MM.1S (cell line): Measurements from ENCODE around the gene TRA2A.
"Not testable (repeated sequence)": the region's sequence is repeated elsewhere in the genome, so short reads cannot be mapped to it uniquely, and the experiment has no call there.

Source experiments
- DNase-seq: peaks from one replicate; pipeline ENCODE4 v3.0.0-alpha.2; 2015
- H2AFZ ChIP-seq: fragments of 300-600 bp; sonication (generic); 2 replicates; pipeline ENCODE4 v1.6.0; 2016; ENCODE audit warnings: antibody characterized with exemption, low read length
- H3F3A ChIP-seq: fragments of 300-600 bp; sonication (generic); 2 replicates; pipeline ENCODE4 v1.6.1; 2016; ENCODE audit warnings: mild to moderate bottlenecking, antibody characterized with exemption, low read length, moderate library complexity, mixed read lengths; ENCODE audit not compliant: insufficient read depth
- H3K27ac ChIP-seq: fragments of 300-600 bp; sonication (generic); 2 replicates; pipeline ENCODE4 v1.5.1; 2016; ENCODE audit warnings: mild to moderate bottlenecking, low read length
- H3K27me3 ChIP-seq: fragments of 300-600 bp; sonication (generic); replicated peaks from 2 replicates; pipeline ENCODE4 v1.6.0; 2016; ENCODE audit warnings: low read length; ENCODE audit not compliant: insufficient read depth
- H3K36me3 ChIP-seq: fragments of 300-600 bp; sonication (generic); replicated peaks from 2 replicates; pipeline ENCODE4 v1.6.1; 2016; ENCODE audit warnings: mild to moderate bottlenecking, low read length, mixed read lengths; ENCODE audit not compliant: insufficient read depth
- H3K4me1 ChIP-seq: fragments of 300-600 bp; sonication (generic); 2 replicates; pipeline ENCODE4 v1.6.1; 2016; ENCODE audit warnings: low read length, mixed read lengths
- H3K4me2 ChIP-seq: fragments of 300-600 bp; sonication (generic); 2 replicates; pipeline ENCODE4 v1.6.0; 2016; ENCODE audit warnings: low read depth, low read length
- H3K4me3 ChIP-seq: fragments of 300-600 bp; sonication (generic); 2 replicates; pipeline ENCODE4 v1.5.1; 2016; ENCODE audit warnings: low read length, mixed read lengths
- H3K79me2 ChIP-seq: fragments of 300-600 bp; sonication (generic); 2 replicates; pipeline ENCODE4 v1.6.1; 2016; ENCODE audit warnings: mixed run types, low read length, mixed read lengths
- H3K9ac ChIP-seq: fragments of 300-600 bp; sonication (generic); 2 replicates; pipeline ENCODE4 v1.6.1; 2016; ENCODE audit warnings: low read length, mixed read lengths
- H3K9me2 ChIP-seq: fragments of 300-600 bp; sonication (generic); replicated peaks from 2 replicates; pipeline ENCODE4 v1.6.1; 2016; ENCODE audit warnings: mild to moderate bottlenecking, low read length, mixed read lengths; ENCODE audit not compliant: insufficient read depth
- H3K9me3 ChIP-seq: fragments of 300-600 bp; sonication (generic); replicated peaks from 2 replicates; pipeline ENCODE4 v1.6.1; 2016; ENCODE audit warnings: mild to moderate bottlenecking, low read length, mixed read lengths; ENCODE audit not compliant: insufficient read depth
- H4K20me1 ChIP-seq: fragments of 300-600 bp; sonication (generic); 2 replicates; pipeline ENCODE4 v1.6.1; 2016; ENCODE audit warnings: mild to moderate bottlenecking, low read length, moderate library complexity, mixed read lengths; ENCODE audit not compliant: insufficient read depth
- EZH2 ChIP-seq: fragments of 300-600 bp; sonication (generic); optimal IDR thresholded peaks from 2 replicates; pipeline ENCODE3; 2017; ENCODE audit warnings: low read depth, mild to moderate bottlenecking, antibody characterized with exemption, low read length, mixed read lengths
- EZH2phosphoT487 ChIP-seq: fragments of 300-600 bp; sonication (generic); IDR thresholded peaks from 2 replicates; pipeline ENCODE4 v1.6.1; 2018; ENCODE audit warnings: antibody characterized with exemption, low read length
- TF ChIP-seq, protein P1 (sequence below): fragments of 300-600 bp; sonication (generic); IDR thresholded peaks from 2 replicates; pipeline ENCODE4 v1.5.1; 2016; ENCODE audit warnings: antibody characterized with exemption, low read length, mixed read lengths

The TRA2A gene

DNA sequence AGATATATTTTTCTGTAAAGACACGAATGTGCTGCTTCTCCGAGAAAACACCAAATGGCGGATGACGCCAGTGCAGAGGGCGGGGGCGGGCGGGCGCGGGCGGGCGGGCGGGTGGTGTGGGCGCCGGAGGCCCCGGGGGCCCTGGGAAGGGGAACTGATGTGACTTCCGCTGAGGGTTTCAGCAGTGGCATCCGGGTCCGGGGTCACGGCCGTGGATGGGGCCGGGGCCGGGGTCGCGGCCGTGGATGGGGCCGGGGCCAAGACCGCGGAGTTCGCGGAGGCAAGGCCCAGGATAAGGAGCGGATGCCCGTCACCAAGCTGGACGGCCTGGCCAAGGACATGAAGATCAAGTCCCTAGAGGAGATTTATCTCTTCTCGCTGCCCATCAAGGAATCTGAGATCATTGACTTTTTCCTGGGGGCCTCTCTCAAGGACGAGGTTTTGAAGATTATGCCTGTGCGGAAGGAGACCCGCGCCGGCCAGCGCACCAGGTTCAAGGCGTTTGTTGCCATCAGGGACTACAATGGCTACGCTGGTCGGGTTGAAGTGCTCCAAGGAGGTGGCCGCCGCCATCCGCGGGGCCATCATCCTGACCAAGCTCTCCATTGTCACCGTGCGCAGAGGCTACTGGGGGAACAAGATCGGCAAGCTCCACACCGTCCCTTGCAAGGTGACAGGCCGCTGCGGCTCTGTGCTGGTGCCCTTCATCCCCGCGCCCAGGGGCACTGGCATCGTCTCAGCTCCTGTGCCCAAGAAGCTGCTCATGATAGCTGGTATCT lies 41.2 kb downstream of the TRA2A start:
- H3K9me3 ChIP-seq = no peaks in the 10 kb centered on the region
- no peaks in the 10 kb centered on the region for H3K4me1 ChIP-seq
- no peak for DNase-seq
- peak overlapping the region; percentile 22; the same call in 1 of the 2 replicates for H3K4me3 ChIP-seq
- no peaks in the 10 kb centered on the region for H3K9me2 ChIP-seq
- H2AFZ ChIP-seq = no peak overlapping the region
- H3F3A ChIP-seq = no peaks in the 10 kb centered on the region
- no peak overlapping the region for H3K27ac ChIP-seq
- no peaks in the 10 kb centered on the region for H3K79me2 ChIP-seq
- H3K9ac ChIP-seq = no peak overlapping the region
- H3K4me2 ChIP-seq = no peak overlapping the region
- H3K36me3 ChIP-seq = no peaks in the 10 kb centered on the region
- no peaks in the 10 kb centered on the region for H4K20me1 ChIP-seq
- no peaks in the 10 kb centered on the region for H3K27me3 ChIP-seq
- TF ChIP-seq, protein P1, sequence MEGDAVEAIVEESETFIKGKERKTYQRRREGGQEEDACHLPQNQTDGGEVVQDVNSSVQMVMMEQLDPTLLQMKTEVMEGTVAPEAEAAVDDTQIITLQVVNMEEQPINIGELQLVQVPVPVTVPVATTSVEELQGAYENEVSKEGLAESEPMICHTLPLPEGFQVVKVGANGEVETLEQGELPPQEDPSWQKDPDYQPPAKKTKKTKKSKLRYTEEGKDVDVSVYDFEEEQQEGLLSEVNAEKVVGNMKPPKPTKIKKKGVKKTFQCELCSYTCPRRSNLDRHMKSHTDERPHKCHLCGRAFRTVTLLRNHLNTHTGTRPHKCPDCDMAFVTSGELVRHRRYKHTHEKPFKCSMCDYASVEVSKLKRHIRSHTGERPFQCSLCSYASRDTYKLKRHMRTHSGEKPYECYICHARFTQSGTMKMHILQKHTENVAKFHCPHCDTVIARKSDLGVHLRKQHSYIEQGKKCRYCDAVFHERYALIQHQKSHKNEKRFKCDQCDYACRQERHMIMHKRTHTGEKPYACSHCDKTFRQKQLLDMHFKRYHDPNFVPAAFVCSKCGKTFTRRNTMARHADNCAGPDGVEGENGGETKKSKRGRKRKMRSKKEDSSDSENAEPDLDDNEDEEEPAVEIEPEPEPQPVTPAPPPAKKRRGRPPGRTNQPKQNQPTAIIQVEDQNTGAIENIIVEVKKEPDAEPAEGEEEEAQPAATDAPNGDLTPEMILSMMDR = no peak
- no peak for TF ChIP-seq EZH2phosphoT487
- no peak for TF ChIP-seq EZH2

GRCh38 chr7:23488714-23489113 lies 43.1 kb downstream of the TRA2A start:
- H3K9me2 ChIP-seq, H3K27ac ChIP-seq, H3K4me2 ChIP-seq, H3K4me3 ChIP-seq, H3K9me3 ChIP-seq, H2AFZ ChIP-seq, H3K9ac ChIP-seq, H3K79me2 ChIP-seq, H3F3A ChIP-seq, H3K27me3 ChIP-seq, H4K20me1 ChIP-seq, H3K4me1 ChIP-seq, DNase-seq, H3K36me3 ChIP-seq: not testable (repeated sequence)

- no peak overlapping the region for H3K27ac ChIP-seq
- H3K27me3 ChIP-seq = no peaks in the 10 kb centered on the region; the same call in 1 of the 2 replicates
- TF ChIP-seq EZH2 = no peak
- no peak for TF ChIP-seq EZH2phosphoT487
- TF ChIP-seq, protein P1 = no peak
- no peaks in the 10 kb centered on the region for H3K79me2 ChIP-seq
- H4K20me1 ChIP-seq = no peaks in the 10 kb centered on the region
- no peak for DNase-seq
- H3K36me3 ChIP-seq = no peaks in the 10 kb centered on the region
- H3K4me2 ChIP-seq = no peak overlapping the region
- H3K9ac ChIP-seq = no peak overlapping the region
- H3K4me1 ChIP-seq = no peaks in the 10 kb centered on the region
- no peak overlapping the region for H2AFZ ChIP-seq
- no peaks in the 10 kb centered on the region for H3K9me2 ChIP-seq
- H3F3A ChIP-seq = no peaks in the 10 kb centered on the region
- H3K4me3 ChIP-seq = no peak overlapping the region
- H3K9me3 ChIP-seq = no peaks in the 10 kb centered on the region
Measured at GRCh38 chr7:23487670-23488069, 44.1 kb downstream of the TRA2A start.
